HepG2 (cell line): ENCODE data around the gene OR2H1. TPM values are rescaled to one million over a fixed set of nuclear protein-coding genes. Genes with fewer than 3 reads are reported as not detected.

Source experiments
- ATAC-seq: fragments of 200-7000 bp; cut with Tn5 transposase; 3 replicates; pipeline ENCODE4 v1.9.1; 2020; ENCODE audit warnings: mild to moderate bottlenecking, moderate library complexity
- BruUV-seq: library from RNA; stranded (reverse); fragments of 400-500 nt; replicated peaks from 2 replicates; lab custom pipeline; 2021; lab: Mats Ljungman, UMichigan
- CTCF ChIA-PET: fragments of 300-600 bp; formaldehyde crosslinking; extraction: SDS; loops from one replicate; lab custom pipeline; 2021; ENCODE audit warnings: low total read pairs, inconsistent platforms, low intra/inter-chr PET ratio; lab: Yijun Ruan, JAX
- POLR2A ChIA-PET: fragments of 350-600 bp; sonication (Branson Sonifier 250); formaldehyde crosslinking; loops from one replicate; lab custom pipeline; 2020; ENCODE audit warnings: antibody characterized with exemption, inconsistent platforms; lab: Yijun Ruan, JAX
- DNase-seq: peaks from one replicate; pipeline ENCODE4 v3.0.0-alpha.2; 2015; ENCODE audit warnings: low spot score
- FAIRE-seq: peaks from 3 replicates; lab custom pipeline; 2011; peaks lifted over from hg19 to GRCh38; lab: Jason Lieb, UNC
- H2AFZ ChIP-seq: one replicate; pipeline ENCODE4 v1.6.1; 2011; ENCODE audit warnings: low read length, inconsistent platforms
- H3K27ac ChIP-seq: fragments of 300-600 bp; 3 replicates; pipeline ENCODE4 v1.8.0; 2011; ENCODE audit warnings: mixed run types, mild to moderate bottlenecking, mixed read lengths, low read length, inconsistent platforms; ENCODE audit not compliant: insufficient read depth; ENCODE audit errors: extremely low read length
- H3K27me3 ChIP-seq, 2 experiments: fragments of 200-600 bp in 1 of 2; 2 replicates in 1 of 2; 3 replicates in 1 of 2; pipeline versions ENCODE4 v1.6.0 to v1.8.0; 2011; ENCODE audit warnings: low read length in 2 of 2, mild to moderate bottlenecking in 2 of 2, moderate library complexity in 2 of 2, inconsistent platforms in 1 of 2; ENCODE audit not compliant: insufficient read depth in 2 of 2, control insufficient read depth in 1 of 2
- H3K36me3 ChIP-seq, 2 experiments: fragments of 200-600 bp in 1 of 2; replicated peaks in 1 of 2; 2 replicates in 1 of 2; 3 replicates in 1 of 2; pipeline versions ENCODE4 v1.5.1 to v1.8.0; 2011; ENCODE audit warnings: low read length in 2 of 2, inconsistent platforms in 1 of 2; ENCODE audit not compliant: insufficient read depth in 2 of 2, control insufficient read depth in 1 of 2
- H3K4me1 ChIP-seq: 2 replicates; pipeline ENCODE4 v1.5.1; 2012; ENCODE audit warnings: low read length, inconsistent platforms; ENCODE audit not compliant: insufficient read depth
- H3K4me2 ChIP-seq: 2 replicates; pipeline ENCODE4 v1.6.0; 2011; ENCODE audit warnings: low read depth, low read length, inconsistent platforms
- H3K4me3 ChIP-seq, 3 experiments: fragments of 200-600 bp in 1 of 3; sonication (generic), shearing (Covaris generic) in 1 of 3; replicated peaks in 1 of 3; 2 replicates each; pipeline ENCODE4 v1.5.1; 2011 to 2016; ENCODE audit warnings: low read length in 3 of 3, inconsistent platforms in 2 of 3, low read depth in 2 of 3, mild to moderate bottlenecking in 2 of 3, control low read depth in 1 of 3, mixed read lengths in 1 of 3; ENCODE audit not compliant: insufficient read depth in 1 of 3
- H3K79me2 ChIP-seq: one replicate; pipeline ENCODE4 v1.6.1; 2011; ENCODE audit warnings: low read length, inconsistent platforms; ENCODE audit not compliant: insufficient read depth
- H3K9ac ChIP-seq: 2 replicates; pipeline ENCODE4 v1.6.0; 2011; ENCODE audit warnings: mild to moderate bottlenecking, low read depth, low read length, inconsistent platforms; ENCODE audit not compliant: insufficient read depth
- H3K9me3 ChIP-seq: 2 replicates; pipeline ENCODE4 v1.5.1; 2012; ENCODE audit warnings: mild to moderate bottlenecking, low read length
- H4K20me1 ChIP-seq: 2 replicates; pipeline ENCODE4 v1.6.0; 2011; ENCODE audit warnings: inconsistent platforms, mild to moderate bottlenecking, low read length, moderate library complexity; ENCODE audit not compliant: insufficient read depth
- GLI4 ChIP-seq: sonication (generic); formaldehyde crosslinking; IDR thresholded peaks from 2 replicates; pipeline ENCODE4 v1.5.1; 2020; ENCODE audit warnings: missing genetic modification reagents, mild to moderate bottlenecking, moderate library complexity, borderline replicate concordance
- HDAC6 ChIP-seq: fragments of 200-600 bp; sonication (generic); IDR thresholded peaks from 2 replicates; pipeline ENCODE4 v1.7.0; 2017; ENCODE audit warnings: mild to moderate bottlenecking, antibody characterized with exemption, low read length, low read depth
- HOXA5 ChIP-seq: sonication (generic); formaldehyde crosslinking; IDR thresholded peaks from 2 replicates; pipeline ENCODE4 v1.4.0; 2020; ENCODE audit warnings: missing genetic modification reagents
- KAT7 ChIP-seq: IDR thresholded peaks from 2 replicates; pipeline ENCODE4 v1.6.1; 2018; ENCODE audit warnings: borderline replicate concordance, missing compliant biosample characterization
- KAT8 ChIP-seq: IDR thresholded peaks from 2 replicates; pipeline ENCODE4 v1.6.1; 2016; ENCODE audit warnings: missing genetic modification reagents, missing compliant biosample characterization
- ZNF33B ChIP-seq: sonication (generic); formaldehyde crosslinking; IDR thresholded peaks from 2 replicates; pipeline ENCODE4 v1.5.1; 2020; ENCODE audit warnings: mild to moderate bottlenecking, missing genetic modification reagents
- WGBS: methylation state at CpG from one replicate; pipeline ENCODE4 v1.1.6; 2017; ENCODE audit warnings: low lambda C conversion rate; 5-methylcytosine and 5-hydroxymethylcytosine counted together
- in situ Hi-C: cut with HindIII; loops from 2 replicates; pipeline ENCODE4 v1.10.0; 2017; ENCODE audit warnings: low pct_unique_long_range_greater_than_20kb; ENCODE audit not compliant: extremely low pct_ligation_motif_present
- intact Hi-C: fragments of 100-400 bp; cut with micrococcal nuclease; formaldehyde crosslinking; loops from one replicate; pipeline ENCODE4 v1.10.0; 2022; ENCODE audit not compliant: unreplicated experiment
- polyA plus RNA-seq, 8 experiments: library from polyadenylated mRNA; depleted of rRNA in 3 of 8; stranded (reverse) in 7 of 8; unstranded in 1 of 8; fragments of >200 nt; fragmentation: Illumina TruSeq in 4 of 8; extraction: Trizol in 4 of 8; gene quantifications; 2 replicates each; pipeline versions ENCODE4 v1.2.1 to v1.2.3, GENCODE V29; 2011 to 2016; ENCODE audit warnings: low read depth in 4 of 8, missing spikeins in 1 of 8, mixed read lengths in 1 of 8; ENCODE audit not compliant: insufficient read depth in 1 of 8
- total RNA-seq, 5 experiments: library from RNA; depleted of rRNA; stranded (reverse); fragments of >200 nt; fragmentation: Illumina TruSeq; extraction: Trizol; gene quantifications; 2 replicates each; pipeline ENCODE4 v1.2.3, GENCODE V29; 2016; ENCODE audit warnings: low read depth in 1 of 5
- TF ChIP-seq, protein P1 (sequence below): fragments of 450-650 bp; IDR thresholded peaks from 2 replicates; pipeline ENCODE4 v1.6.1; 2016
- TF ChIP-seq, protein P2 (sequence below): sonication (generic); formaldehyde crosslinking; IDR thresholded peaks from 2 replicates; pipeline ENCODE4 v1.5.0; 2020; ENCODE audit warnings: missing genetic modification reagents

OR2H1 gene
- total and polyA plus RNA-seq, 2 of the 13 experiments (the other 11 are each of a cell fraction or from before 2014, with no cell fraction given), result 0.15 TPM; not detected in 1

DNA sequence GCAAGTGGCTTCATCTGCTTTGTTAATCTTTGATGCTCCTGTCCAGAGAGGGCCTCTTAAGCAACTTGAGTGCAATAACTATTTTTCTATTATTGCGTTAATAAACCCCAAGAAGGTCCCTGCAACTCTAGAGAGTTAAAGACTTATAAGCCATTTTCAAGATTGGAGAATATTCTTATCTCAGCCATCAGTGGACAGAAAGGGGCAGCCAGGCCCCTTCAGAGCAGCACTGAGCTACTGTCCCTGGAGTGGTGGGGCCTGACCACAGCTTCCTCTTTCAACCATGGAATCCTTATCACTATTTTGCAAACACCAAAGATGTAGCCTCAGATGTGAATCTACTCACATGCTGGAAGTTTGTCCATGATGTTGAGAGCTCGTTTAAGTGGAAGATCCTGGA, 33.6 kb downstream of the OR2H1 start:
- Histone ChIP-seq H2AFZ (no peak overlapping the region), H3K36me3 (no peaks in the 10 kb centered on the region), H4K20me1 (no peaks in the 10 kb centered on the region), H3K4me1 (no peaks in the 10 kb centered on the region), H3K4me2 (no peak overlapping the region), H3K79me2 (no peaks in the 10 kb centered on the region), H3K27me3 (no peaks in the 10 kb centered on the region), H3K4me3 (no peak overlapping the region), H3K9me3 (no peaks in the 10 kb centered on the region), H3K9ac (no peak overlapping the region), H3K27ac (no peak overlapping the region)
- POLR2A ChIA-PET, result no interaction called here
- ATAC-seq (no peak), DNase-seq (no peak), FAIRE-seq (no peak)
- 23% methylated on average over 2 of the region's 2 CpGs for WGBS
- CTCF ChIA-PET, result no interaction called here
- BruUV-seq, result no TSS peak
- intact Hi-C loops, result no loop called here
- TF ChIP-seq HDAC6 (no peak), KAT7 (CRISPR knock-in tag) (no peak), HOXA5 (CRISPR knock-in tag) (no peak), KAT8 (no peak), GLI4 (no peak), ZNF33B (CRISPR knock-in tag) (no peak)
- TF ChIP-seq, protein P1, sequence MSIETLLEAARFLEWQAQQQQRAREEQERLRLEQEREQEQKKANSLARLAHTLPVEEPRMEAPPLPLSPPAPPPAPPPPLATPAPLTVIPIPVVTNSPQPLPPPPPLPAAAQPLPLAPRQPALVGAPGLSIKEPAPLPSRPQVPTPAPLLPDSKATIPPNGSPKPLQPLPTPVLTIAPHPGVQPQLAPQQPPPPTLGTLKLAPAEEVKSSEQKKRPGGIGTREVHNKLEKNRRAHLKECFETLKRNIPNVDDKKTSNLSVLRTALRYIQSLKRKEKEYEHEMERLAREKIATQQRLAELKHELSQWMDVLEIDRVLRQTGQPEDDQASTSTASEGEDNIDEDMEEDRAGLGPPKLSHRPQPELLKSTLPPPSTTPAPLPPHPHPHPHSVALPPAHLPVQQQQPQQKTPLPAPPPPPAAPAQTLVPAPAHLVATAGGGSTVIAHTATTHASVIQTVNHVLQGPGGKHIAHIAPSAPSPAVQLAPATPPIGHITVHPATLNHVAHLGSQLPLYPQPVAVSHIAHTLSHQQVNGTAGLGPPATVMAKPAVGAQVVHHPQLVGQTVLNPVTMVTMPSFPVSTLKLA, result no peak
- TF ChIP-seq, protein P2, sequence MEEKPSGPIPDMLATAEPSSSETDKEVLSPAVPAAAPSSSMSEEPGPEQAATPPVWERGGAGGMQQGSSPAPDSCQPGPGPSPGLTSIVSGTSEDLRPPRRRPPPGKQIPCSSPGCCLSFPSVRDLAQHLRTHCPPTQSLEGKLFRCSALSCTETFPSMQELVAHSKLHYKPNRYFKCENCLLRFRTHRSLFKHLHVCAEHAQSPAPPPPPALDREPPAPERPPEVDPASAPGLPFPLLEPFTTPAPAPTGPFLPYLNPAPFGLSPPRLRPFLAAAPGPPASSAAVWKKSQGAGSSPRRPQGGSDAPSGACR (CRISPR knock-in tag), result no peak
- in situ Hi-C loops, result no loop called here
